Muscle layer of duodenum (tissue), 2 donors: Measurements from ENCODE around the gene SYPL1.

ENCODE experiments used
- H3K27ac ChIP-seq: one replicate; pipeline ENCODE4 v1.7.0; 2013; ENCODE audit warnings: mild to moderate bottlenecking, low read length
- H3K27me3 ChIP-seq: one replicate; pipeline ENCODE4 v1.7.0; 2013; ENCODE audit warnings: low read depth, mild to moderate bottlenecking, control low read depth, low read length
- H3K36me3 ChIP-seq, 2 donors: one replicate each; pipeline ENCODE4 v1.7.0; 2013; ENCODE audit warnings: low read length in 2 of 2, control low read depth in 1 of 2, mild to moderate bottlenecking in 1 of 2; ENCODE audit not compliant: insufficient read depth in 2 of 2, control insufficient read depth in 1 of 2
- H3K4me1 ChIP-seq, 2 donors: one replicate each; pipeline ENCODE4 v1.7.0; 2013; ENCODE audit warnings: low read length in 2 of 2, mild to moderate bottlenecking in 2 of 2, control low read depth in 1 of 2, moderate library complexity in 1 of 2; ENCODE audit not compliant: insufficient read depth in 2 of 2, control insufficient read depth in 1 of 2
- H3K4me3 ChIP-seq, 2 donors: one replicate each; pipeline ENCODE4 v1.7.0; 2013; ENCODE audit warnings: low read length in 2 of 2, low read depth in 1 of 2, mild to moderate bottlenecking in 1 of 2
- H3K9me3 ChIP-seq, 2 donors: one replicate each; pipeline ENCODE4 v1.7.0; 2013; ENCODE audit warnings: low read length in 2 of 2, control low read depth in 1 of 2, mild to moderate bottlenecking in 1 of 2; ENCODE audit not compliant: control insufficient read depth in 1 of 2
- donor health status: healthy.

SYPL1 gene

GRCh38 chr7:106119719-106120118 is 7.6 kb upstream of the SYPL1 start:
- Histone ChIP-seq H3K4me3 (no peak overlapping the region), H3K36me3 (no peaks in the 10 kb centered on the region), H3K27me3 (no peaks in the 10 kb centered on the region), H3K4me1 (peaks cover 0 to 24% of the 10 kb centered on the region in 2 donors), H3K9me3 (no peaks in the 10 kb centered on the region), H3K27ac (peak overlapping the region; percentile 10)

- H3K36me3 ChIP-seq = no peaks in the 10 kb centered on the region
- peak overlapping the region; percentile 52 for H3K27ac ChIP-seq
- H3K27me3 ChIP-seq = no peaks in the 10 kb centered on the region
- H3K9me3 ChIP-seq = no peaks in the 10 kb centered on the region
- H3K4me1 ChIP-seq = peaks cover 0 to 14% of the 10 kb centered on the region in 2 donors
- H3K4me3 ChIP-seq = no peak overlapping the region
Measured at GRCh38 chr7:106117786-106118544, 5.9 kb upstream of the SYPL1 start.

- no peak overlapping the region for H3K27ac ChIP-seq
Measured at GRCh38 chr7:106116161-106116704, 4.1 kb upstream of the SYPL1 start.

GRCh38 chr7:106114716-106115383 is 2.7 kb upstream of the SYPL1 start:
- no peaks in the 10 kb centered on the region for H3K36me3 ChIP-seq
- no peak overlapping the region for H3K27ac ChIP-seq
- no peak overlapping the region for H3K4me3 ChIP-seq
- no peaks in the 10 kb centered on the region for H3K27me3 ChIP-seq
- peaks cover 7 to 14% of the 10 kb centered on the region in 2 donors for H3K4me1 ChIP-seq
- no peaks in the 10 kb centered on the region for H3K9me3 ChIP-seq

More at GRCh38 chr7:106116161-106116704, 4.1 kb upstream of the SYPL1 start:
- Histone ChIP-seq H3K4me1 (peaks cover 0 to 14% of the 10 kb centered on the region in 2 donors), H3K27me3 (no peaks in the 10 kb centered on the region), H3K4me3 (no peak overlapping the region), H3K36me3 (no peaks in the 10 kb centered on the region), H3K9me3 (no peaks in the 10 kb centered on the region)

- Histone ChIP-seq H3K4me3 (peak overlapping the region; percentile 58 to 79), H3K4me1 (peaks cover 18 to 22% of the 10 kb centered on the region in 2 donors), H3K27me3 (no peaks in the 10 kb centered on the region), H3K36me3 (no peaks in the 10 kb centered on the region), H3K27ac (peak overlapping the region; percentile 88), H3K9me3 (no peaks in the 10 kb centered on the region)
Measured at GRCh38 chr7:106112972-106113421, 885 bp upstream of the SYPL1 start.

- Histone ChIP-seq H3K36me3 (no peaks in the 10 kb centered on the region), H3K4me1 (peaks cover 18 to 22% of the 10 kb centered on the region in 2 donors)
Measured at GRCh38 chr7:106111655-106112117, 426 bp downstream of the SYPL1 start.

GRCh38 chr7:106110885-106111654 is 1.0 kb downstream of the SYPL1 start:
- Histone ChIP-seq H3K27ac (peak overlapping the region; percentile 89), H3K4me3 (peak overlapping the region; percentile 79 to 83), H3K4me1 (peaks cover 18 to 22% of the 10 kb centered on the region in 2 donors), H3K9me3 (no peaks in the 10 kb centered on the region), H3K36me3 (no peaks in the 10 kb centered on the region), H3K27me3 (no peaks in the 10 kb centered on the region)

More at GRCh38 chr7:106111655-106112117, 426 bp downstream of the SYPL1 start:
- peak overlapping the region; percentile 79 to 83 for H3K4me3 ChIP-seq
- H3K27me3 ChIP-seq = no peaks in the 10 kb centered on the region
- H3K27ac ChIP-seq = peak overlapping the region; percentile 89
- no peaks in the 10 kb centered on the region for H3K9me3 ChIP-seq

GRCh38 chr7:106110238-106110560 is 1.9 kb downstream of the SYPL1 start:
- H3K27me3 ChIP-seq = no peaks in the 10 kb centered on the region
- H3K27ac ChIP-seq = no peak overlapping the region
- H3K36me3 ChIP-seq = no peaks in the 10 kb centered on the region
- no peaks in the 10 kb centered on the region for H3K9me3 ChIP-seq
- H3K4me3 ChIP-seq = peak overlapping the region; percentile 79 to 83
- H3K4me1 ChIP-seq = peaks cover 22 to 24% of the 10 kb centered on the region in 2 donors

- no peak overlapping the region for H3K27ac ChIP-seq
- peaks cover 22 to 28% of the 10 kb centered on the region in 2 donors for H3K4me1 ChIP-seq
- H3K27me3 ChIP-seq = no peaks in the 10 kb centered on the region
- H3K4me3 ChIP-seq = peak overlapping the region; percentile 79 to 83
- no peaks in the 10 kb centered on the region for H3K36me3 ChIP-seq
- no peaks in the 10 kb centered on the region for H3K9me3 ChIP-seq
Measured at GRCh38 chr7:106109521-106110237, 2.4 kb downstream of the SYPL1 start.

GRCh38 chr7:106108991-106109390 is 3.1 kb downstream of the SYPL1 start:
- H3K27ac ChIP-seq = no peak overlapping the region
- H3K4me1 ChIP-seq = peaks cover 22 to 28% of the 10 kb centered on the region in 2 donors
- H3K27me3 ChIP-seq = no peaks in the 10 kb centered on the region
- no peaks in the 10 kb centered on the region for H3K9me3 ChIP-seq
- H3K4me3 ChIP-seq = no peak overlapping the region
- H3K36me3 ChIP-seq = no peaks in the 10 kb centered on the region
